ENCODE data around the gene CRNN. TPM values are rescaled to one million over a fixed set of nuclear protein-coding genes. Genes with fewer than 3 reads are reported as not detected.

CRNN gene
- total RNA-seq, 2 donors from 2014 or later: not detected

DNA sequence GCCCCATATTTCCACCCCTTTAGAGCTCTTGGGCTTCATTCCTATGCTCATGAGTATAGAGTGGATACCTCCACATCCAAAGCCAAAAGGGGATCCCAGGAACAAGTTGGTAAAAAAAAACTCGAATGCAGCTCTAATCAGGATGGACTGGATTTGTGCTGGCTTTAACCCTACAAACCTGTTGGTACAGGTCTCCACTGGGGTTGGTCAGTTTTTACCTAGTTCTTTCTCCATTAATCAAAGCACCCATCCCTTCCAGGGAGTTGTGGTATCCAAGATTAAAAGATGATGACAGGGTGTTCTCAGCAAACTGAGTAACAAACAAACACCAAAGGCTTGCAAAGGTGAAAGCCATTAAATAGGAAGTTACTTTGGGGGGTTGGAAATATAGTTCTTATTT lies 5.9 kb upstream of the CRNN start:
- no peaks in the 10 kb centered on the region for H3K27me3 Mint-ChIP-seq (ENCODE audit: insufficient read depth)
- WGBS, 2 experiments (ENCODE audit: insufficient coverage in 1 of 2, insufficient read length in 1 of 2): 29 to 43% methylated on average over 1 of the region's 1 CpG
- Histone ChIP-seq H3K27me3 (ENCODE audit: control insufficient read depth, insufficient read depth, low read length, poor library complexity, severe bottlenecking) (no peaks in the 10 kb centered on the region), H3K9ac (ENCODE audit: extremely low read depth, low read length, poor library complexity, severe bottlenecking) (no peak overlapping the region), H3K9me3 (ENCODE audit: control insufficient read depth, low read length) (peaks cover 76% of the 10 kb centered on the region), H3K27ac (ENCODE audit: low read depth, low read length) (no peak overlapping the region), H3K36me3 (ENCODE audit: control insufficient read depth, insufficient read depth, low read length) (no peaks in the 10 kb centered on the region), H3K4me1 (ENCODE audit: control insufficient read depth, insufficient read depth, low read length) (no peaks in the 10 kb centered on the region), H3K4me3 (ENCODE audit: low read length) (no peak overlapping the region)
- H3K4me1 Mint-ChIP-seq: no peaks in the 10 kb centered on the region
- H3K9me3 Mint-ChIP-seq: peaks cover 94% of the 10 kb centered on the region
- no peak overlapping the region for H3K27ac Mint-ChIP-seq
- no peaks in the 10 kb centered on the region for H3K36me3 Mint-ChIP-seq (ENCODE audit: low read depth)
- DNase-seq: no peak
- TF ChIP-seq, protein P1, sequence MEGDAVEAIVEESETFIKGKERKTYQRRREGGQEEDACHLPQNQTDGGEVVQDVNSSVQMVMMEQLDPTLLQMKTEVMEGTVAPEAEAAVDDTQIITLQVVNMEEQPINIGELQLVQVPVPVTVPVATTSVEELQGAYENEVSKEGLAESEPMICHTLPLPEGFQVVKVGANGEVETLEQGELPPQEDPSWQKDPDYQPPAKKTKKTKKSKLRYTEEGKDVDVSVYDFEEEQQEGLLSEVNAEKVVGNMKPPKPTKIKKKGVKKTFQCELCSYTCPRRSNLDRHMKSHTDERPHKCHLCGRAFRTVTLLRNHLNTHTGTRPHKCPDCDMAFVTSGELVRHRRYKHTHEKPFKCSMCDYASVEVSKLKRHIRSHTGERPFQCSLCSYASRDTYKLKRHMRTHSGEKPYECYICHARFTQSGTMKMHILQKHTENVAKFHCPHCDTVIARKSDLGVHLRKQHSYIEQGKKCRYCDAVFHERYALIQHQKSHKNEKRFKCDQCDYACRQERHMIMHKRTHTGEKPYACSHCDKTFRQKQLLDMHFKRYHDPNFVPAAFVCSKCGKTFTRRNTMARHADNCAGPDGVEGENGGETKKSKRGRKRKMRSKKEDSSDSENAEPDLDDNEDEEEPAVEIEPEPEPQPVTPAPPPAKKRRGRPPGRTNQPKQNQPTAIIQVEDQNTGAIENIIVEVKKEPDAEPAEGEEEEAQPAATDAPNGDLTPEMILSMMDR (conservative IDR thresholded peaks at IDR 0.05): no peak
- no peak overlapping the region for H3K4me3 Mint-ChIP-seq

DNA sequence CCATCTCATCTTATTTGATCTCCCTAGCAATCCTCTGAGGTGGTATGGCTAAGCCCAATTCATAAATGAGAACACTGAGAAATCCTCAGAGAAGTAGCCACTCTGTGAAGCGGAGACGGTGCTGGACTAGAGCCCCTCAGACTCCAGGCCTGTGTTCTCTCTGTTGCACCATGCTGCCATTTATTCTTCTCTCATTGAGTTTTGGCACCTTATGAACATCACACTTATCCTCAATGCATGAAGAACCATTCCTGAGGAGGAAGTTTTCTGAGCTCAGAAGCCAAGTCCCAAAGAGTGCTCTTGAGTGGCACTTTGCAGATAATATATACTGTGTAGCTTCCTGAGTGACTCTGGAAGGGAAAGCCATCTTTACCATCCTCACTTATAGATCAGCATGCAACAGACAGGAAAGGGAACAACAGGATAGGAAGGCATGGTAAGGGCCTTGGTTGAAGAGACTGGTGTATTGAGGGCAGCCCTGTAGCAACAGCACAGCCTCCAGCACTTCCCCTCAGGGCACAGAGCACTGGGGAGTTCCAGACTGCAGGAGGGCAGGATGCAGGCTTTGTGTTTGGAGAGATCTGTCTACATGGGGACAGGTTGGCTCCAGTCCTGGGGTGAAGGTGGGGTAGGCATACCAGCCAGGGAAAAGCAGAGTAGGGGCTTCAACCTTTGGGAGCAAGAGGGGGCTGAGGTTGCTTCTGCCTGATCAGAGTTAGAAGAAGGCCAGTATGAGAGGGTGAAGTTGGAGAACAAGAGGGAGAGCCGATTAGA lies 1.6 kb upstream of the CRNN start:
- H3K9me3 ChIP-seq (ENCODE audit: control insufficient read depth, low read length): peaks cover 63% of the 10 kb centered on the region
- H3K27ac ChIP-seq (ENCODE audit: low read depth, low read length): no peak overlapping the region
- no peaks in the 10 kb centered on the region for H3K36me3 ChIP-seq (ENCODE audit: control insufficient read depth, insufficient read depth, low read length)
- no peaks in the 10 kb centered on the region for H3K27me3 ChIP-seq (ENCODE audit: control insufficient read depth, insufficient read depth, low read length, poor library complexity, severe bottlenecking)
- no peaks in the 10 kb centered on the region for H3K4me1 ChIP-seq (ENCODE audit: control insufficient read depth, insufficient read depth, low read length)
- TF ChIP-seq, protein P1 (conservative IDR thresholded peaks at IDR 0.05): no peak
- Mint-ChIP-seq H3K9me3 (peaks cover 88% of the 10 kb centered on the region), H3K4me3 (no peak overlapping the region), H3K27ac (no peak overlapping the region), H3K36me3 (ENCODE audit: low read depth) (peaks cover 3% of the 10 kb centered on the region), H3K4me1 (no peaks in the 10 kb centered on the region), H3K27me3 (ENCODE audit: insufficient read depth) (no peaks in the 10 kb centered on the region)
- H3K9ac ChIP-seq (ENCODE audit: extremely low read depth, low read length, poor library complexity, severe bottlenecking): no peak overlapping the region
- DNase-seq: no peak
- 84 to 85% methylated on average over 3 of the region's 3 CpGs for WGBS, 2 experiments (ENCODE audit: insufficient coverage in 1 of 2, insufficient read length in 1 of 2)
- H3K4me3 ChIP-seq (ENCODE audit: low read length): no peak overlapping the region

DNA sequence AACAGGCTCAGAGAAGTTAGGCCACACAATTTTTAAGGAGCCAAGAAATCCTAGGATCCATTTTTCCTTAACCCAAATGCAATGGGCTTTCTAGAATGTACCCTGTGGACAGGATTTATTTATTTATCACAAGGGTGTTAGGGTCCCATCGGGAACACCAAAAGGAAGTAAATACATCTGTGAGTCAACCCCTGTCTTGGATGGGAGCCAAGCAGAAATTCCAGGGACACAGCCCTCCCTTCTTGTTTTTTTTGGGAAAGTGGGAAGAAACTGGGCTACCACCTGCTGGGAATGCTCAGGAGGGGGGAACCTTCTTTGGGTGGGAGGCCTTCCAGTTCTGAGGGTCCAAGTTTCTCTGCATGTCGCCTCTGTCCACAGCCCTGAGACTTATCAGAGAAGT lies 1.3 kb downstream of the CRNN start:
- no peak overlapping the region for H3K27ac ChIP-seq (ENCODE audit: low read depth, low read length)
- no peak overlapping the region for H3K4me3 ChIP-seq (ENCODE audit: low read length)
- TF ChIP-seq, protein P1 (conservative IDR thresholded peaks at IDR 0.05): no peak
- H3K9me3 Mint-ChIP-seq: peaks cover 87% of the 10 kb centered on the region
- H3K27ac Mint-ChIP-seq: no peak overlapping the region
- peaks cover 3% of the 10 kb centered on the region for H3K36me3 Mint-ChIP-seq (ENCODE audit: low read depth)
- no peaks in the 10 kb centered on the region for H3K36me3 ChIP-seq (ENCODE audit: control insufficient read depth, insufficient read depth, low read length)
- H3K4me3 Mint-ChIP-seq: no peak overlapping the region
- no peaks in the 10 kb centered on the region for H3K27me3 Mint-ChIP-seq (ENCODE audit: insufficient read depth)
- no peaks in the 10 kb centered on the region for H3K27me3 ChIP-seq (ENCODE audit: control insufficient read depth, insufficient read depth, low read length, poor library complexity, severe bottlenecking)
- no peaks in the 10 kb centered on the region for H3K4me1 ChIP-seq (ENCODE audit: control insufficient read depth, insufficient read depth, low read length)
- no peak for DNase-seq
- WGBS, 2 experiments (ENCODE audit: insufficient coverage in 1 of 2, insufficient read length in 1 of 2): 55 to 59% methylated on average over 2 of the region's 2 CpGs
- H3K9me3 ChIP-seq (ENCODE audit: control insufficient read depth, low read length): peaks cover 66% of the 10 kb centered on the region
- no peaks in the 10 kb centered on the region for H3K4me1 Mint-ChIP-seq
- no peak overlapping the region for H3K9ac ChIP-seq (ENCODE audit: extremely low read depth, low read length, poor library complexity, severe bottlenecking)
